GM18867 (cell line): ENCODE data around the gene LYZL1.
"Not testable (repeated sequence)": the region's sequence is repeated elsewhere in the genome, so short reads cannot be mapped to it uniquely, and the experiment has no call there.

Experiments used
- ATAC-seq: cut with Tn5 transposase; IDR thresholded peaks from one replicate; pipeline ENCODE4 v1.9.1; 2021; ENCODE audit warnings: mild to moderate bottlenecking, moderate library complexity; ENCODE audit not compliant: unreplicated experiment

LYZL1 gene

GRCh38 chr10:29304995-29305335, 16.1 kb downstream of the LYZL1 start:
- ATAC-seq: no peak

GRCh38 chr10:29306688-29307087, 17.8 kb downstream of the LYZL1 start:
- ATAC-seq: no peak

- not testable (repeated sequence) for ATAC-seq
Observed at GRCh38 chr10:29308142-29308541, 19.3 kb downstream of the LYZL1 start.

GRCh38 chr10:29309465-29309864, 20.6 kb downstream of the LYZL1 start:
- no peak for ATAC-seq

- ATAC-seq: not testable (repeated sequence)
Observed at GRCh38 chr10:29310463-29310862, 21.6 kb downstream of the LYZL1 start.

- ATAC-seq: no peak
Observed at GRCh38 chr10:29313071-29313470, 24.2 kb downstream of the LYZL1 start.

GRCh38 chr10:29314726-29315125, 25.9 kb downstream of the LYZL1 start:
- ATAC-seq: no peak

- no peak for ATAC-seq
Observed at GRCh38 chr10:29315814-29316213, 26.9 kb downstream of the LYZL1 start.

- ATAC-seq: no peak
Observed at GRCh38 chr10:29316308-29317026, 27.6 kb downstream of the LYZL1 start.

GRCh38 chr10:29317027-29317420, 28.2 kb downstream of the LYZL1 start:
- no peak for ATAC-seq

- no peak for ATAC-seq
Observed at GRCh38 chr10:29317423-29318021, 28.7 kb downstream of the LYZL1 start.

- not testable (repeated sequence) for ATAC-seq
Observed at GRCh38 chr10:29318141-29319071, 29.5 kb downstream of the LYZL1 start.

GRCh38 chr10:29319205-29319781, 30.4 kb downstream of the LYZL1 start:
- ATAC-seq: no peak

GRCh38 chr10:29320680-29321121, 31.8 kb downstream of the LYZL1 start:
- not testable (repeated sequence) for ATAC-seq

- ATAC-seq: no peak
Observed at GRCh38 chr10:29321656-29322055, 32.8 kb downstream of the LYZL1 start.

- ATAC-seq: no peak
Observed at GRCh38 chr10:29322918-29323317, 34.0 kb downstream of the LYZL1 start.

GRCh38 chr10:29323367-29323766, 34.5 kb downstream of the LYZL1 start:
- ATAC-seq: no peak

- ATAC-seq: no peak
Observed at GRCh38 chr10:29324220-29324841, 35.5 kb downstream of the LYZL1 start.

GRCh38 chr10:29326299-29326698, 37.4 kb downstream of the LYZL1 start:
- ATAC-seq: no peak

GRCh38 chr10:29326886-29327745, 38.2 kb downstream of the LYZL1 start:
- ATAC-seq: no peak
